Measurements from ENCODE around the gene MAP6D1. TPM values are rescaled to one million over a fixed set of nuclear protein-coding genes. Genes with fewer than 3 reads are reported as not detected.

The MAP6D1 gene
- total and polyA plus RNA-seq, 2 donors (not counting 1 experiment from before 2014, with no cell fraction given), result 0.46 to 4.2 TPM

DNA sequence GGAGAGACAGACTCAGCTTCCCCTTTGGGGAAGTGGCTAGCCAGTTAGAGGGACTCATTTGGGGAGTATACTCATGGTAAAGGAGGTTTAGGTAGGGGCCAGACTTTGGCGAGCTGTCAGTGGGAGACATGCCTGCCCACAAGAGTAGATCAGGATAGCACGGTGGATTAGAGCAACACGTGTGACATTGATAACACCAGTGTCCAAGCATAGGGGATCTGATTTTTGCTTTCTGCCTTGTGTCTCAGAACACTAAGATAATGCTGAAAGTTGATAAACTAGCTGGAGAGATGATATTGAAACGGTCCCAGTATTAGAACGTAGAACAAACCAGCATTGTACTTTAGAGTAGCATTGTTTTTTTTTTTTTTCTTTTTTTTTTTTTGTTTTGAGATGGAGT, 25.9 kb downstream of the MAP6D1 start:
- CTCF ChIA-PET, result no interaction called here
- H2AFZ ChIP-seq (ENCODE audit: insufficient read depth, low read depth, low read length, poor library complexity, severe bottlenecking), result no peak overlapping the region
- no peak overlapping the region for H3K27ac Mint-ChIP-seq
- no peaks in the 10 kb centered on the region for H4K20me1 ChIP-seq (ENCODE audit: control insufficient read depth, insufficient read depth, low read length, poor library complexity, severe bottlenecking)
- H3K9me3 ChIP-seq (ENCODE audit: control extremely low read depth in 1 of 3, control insufficient read depth in 2 of 3, insufficient read depth in 1 of 3, low read length in 2 of 3), result no peaks in the 10 kb centered on the region
- ATAC-seq (ENCODE audit: low read depth) (no peak), DNase-seq (no peak)
- H3K27me3 Mint-ChIP-seq, result no peaks in the 10 kb centered on the region
- no peaks in the 10 kb centered on the region for H3K9me3 Mint-ChIP-seq (ENCODE audit: insufficient read depth)
- no peaks in the 10 kb centered on the region for H3K4me1 Mint-ChIP-seq
- POLR2A ChIA-PET, result no interaction called here
- H3K36me3 ChIP-seq (replicated peaks in 1 of 2; ENCODE audit: control extremely low read depth in 1 of 2, control insufficient read depth in 1 of 2, extremely low read depth in 1 of 2, insufficient read depth in 2 of 2, low read length in 1 of 2), result peaks cover 1 to 52% of the 10 kb centered on the region in 2 experiments
- no peaks in the 10 kb centered on the region for H3K4me1 ChIP-seq (ENCODE audit: control insufficient read depth in 2 of 2, insufficient read depth in 2 of 2, low read length in 2 of 2)
- intact Hi-C loops (cut with micrococcal nuclease), result no loop called here
- WGBS (ENCODE audit: insufficient coverage), result 100% methylated on average over 3 of the region's 5 CpGs
- no peak overlapping the region for H3K9ac ChIP-seq (ENCODE audit: low read length)
- H3K4me2 ChIP-seq (replicated peaks; ENCODE audit: low read depth, low read length, poor library complexity, severe bottlenecking), result no peak overlapping the region
- H3K27ac ChIP-seq (ENCODE audit: low read length in 2 of 2), result no peak overlapping the region
- H3K27me3 ChIP-seq (replicated peaks in 1 of 4; ENCODE audit: control extremely low read depth in 1 of 4, control insufficient read depth in 3 of 4, insufficient read depth in 4 of 4, low read length in 3 of 4), result no peaks in the 10 kb centered on the region
- H3K79me2 ChIP-seq (ENCODE audit: control insufficient read depth, insufficient read depth, low read length), result no peaks in the 10 kb centered on the region
- no peak overlapping the region for H3K4me3 Mint-ChIP-seq
- no peak for TF ChIP-seq EZH2 (IDR thresholded peaks at IDR 0.05; ENCODE audit: borderline replicate concordance, insufficient read depth, low read depth, low read length, poor library complexity, severe bottlenecking)
- no peak for TF ChIP-seq CTCF (IDR thresholded peaks at IDR 0.05)
- H3K4me3 ChIP-seq (ENCODE audit: control extremely low read depth in 1 of 5, extremely low read depth in 1 of 5, insufficient read depth in 1 of 5, low read depth in 2 of 5, low read length in 4 of 5), result no peak overlapping the region

DNA sequence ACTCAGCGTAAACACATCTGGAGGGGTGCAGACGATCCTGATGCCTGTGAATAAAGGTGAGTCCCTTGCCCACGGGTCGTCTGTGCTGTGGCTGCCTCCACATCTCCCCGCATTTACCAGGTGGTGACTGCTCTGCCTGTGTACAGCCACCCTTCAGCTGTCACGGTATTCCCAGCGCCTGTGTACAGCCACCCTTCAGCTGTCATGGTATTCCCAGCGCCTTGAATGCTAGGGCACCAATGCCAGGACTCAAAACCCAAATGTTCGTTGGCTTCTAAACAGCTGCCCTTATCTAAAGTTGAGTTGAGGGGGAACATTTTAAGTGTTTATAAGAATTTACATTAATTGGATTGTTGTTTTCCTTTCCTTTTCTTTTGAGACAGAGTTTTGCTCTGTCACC, 27.4 kb downstream of the MAP6D1 start:
- Mint-ChIP-seq H3K27ac (no peak overlapping the region), H3K4me3 (no peak overlapping the region), H3K27me3 (no peaks in the 10 kb centered on the region), H3K9me3 (ENCODE audit: insufficient read depth) (no peaks in the 10 kb centered on the region), H3K4me1 (no peaks in the 10 kb centered on the region)
- no peak for DNase-seq
- CTCF ChIA-PET, result no interaction called here
- WGBS (ENCODE audit: insufficient coverage), result 98% methylated on average over 8 of the region's 9 CpGs
- no peak overlapping the region for H3K9ac ChIP-seq (ENCODE audit: low read length)
- POLR2A ChIA-PET, result no interaction called here
- ATAC-seq (ENCODE audit: low read depth), result no peak
- intact Hi-C loops (cut with micrococcal nuclease), result no loop called here
- no peak overlapping the region for H3K4me3 ChIP-seq (ENCODE audit: control extremely low read depth in 1 of 5, extremely low read depth in 1 of 5, insufficient read depth in 1 of 5, low read depth in 2 of 5, low read length in 4 of 5)
- no peak overlapping the region for H2AFZ ChIP-seq (ENCODE audit: insufficient read depth, low read depth, low read length, poor library complexity, severe bottlenecking)
- no peak overlapping the region for H3K27ac ChIP-seq (ENCODE audit: low read length in 2 of 2)
- H3K79me2 ChIP-seq (ENCODE audit: control insufficient read depth, insufficient read depth, low read length), result no peaks in the 10 kb centered on the region
- no peak overlapping the region for H3K4me2 ChIP-seq (replicated peaks; ENCODE audit: low read depth, low read length, poor library complexity, severe bottlenecking)
- H3K9me3 ChIP-seq (ENCODE audit: control extremely low read depth in 1 of 3, control insufficient read depth in 2 of 3, insufficient read depth in 1 of 3, low read length in 2 of 3), result no peaks in the 10 kb centered on the region
- TF ChIP-seq CTCF (IDR thresholded peaks at IDR 0.05), result no peak
- TF ChIP-seq EZH2 (IDR thresholded peaks at IDR 0.05; ENCODE audit: borderline replicate concordance, insufficient read depth, low read depth, low read length, poor library complexity, severe bottlenecking), result no peak
- H3K36me3 ChIP-seq (replicated peaks in 1 of 2; ENCODE audit: control extremely low read depth in 1 of 2, control insufficient read depth in 1 of 2, extremely low read depth in 1 of 2, insufficient read depth in 2 of 2, low read length in 1 of 2), result peaks cover 0 to 50% of the 10 kb centered on the region in 2 experiments
- no peaks in the 10 kb centered on the region for H4K20me1 ChIP-seq (ENCODE audit: control insufficient read depth, insufficient read depth, low read length, poor library complexity, severe bottlenecking)
- H3K27me3 ChIP-seq (replicated peaks in 1 of 4; ENCODE audit: control extremely low read depth in 1 of 4, control insufficient read depth in 3 of 4, insufficient read depth in 4 of 4, low read length in 3 of 4), result no peaks in the 10 kb centered on the region
- H3K4me1 ChIP-seq (ENCODE audit: control insufficient read depth in 2 of 2, insufficient read depth in 2 of 2, low read length in 2 of 2), result no peaks in the 10 kb centered on the region
